Kidney tubule cell (primary cell): ENCODE results near the gene SELPLG.
"Not testable (repeated sequence)": the region's sequence is repeated elsewhere in the genome, so short reads cannot be mapped to it uniquely, and the experiment has no call there.

Source experiments
- DNase-seq: peaks from one replicate; pipeline ENCODE4 v3.0.0-alpha.2; 2018; ENCODE audit warnings: low spot score

SELPLG gene

GRCh38 chr12:108638141-108638827, 4.6 kb upstream of the SELPLG start:
- DNase-seq, result no peak

DNA sequence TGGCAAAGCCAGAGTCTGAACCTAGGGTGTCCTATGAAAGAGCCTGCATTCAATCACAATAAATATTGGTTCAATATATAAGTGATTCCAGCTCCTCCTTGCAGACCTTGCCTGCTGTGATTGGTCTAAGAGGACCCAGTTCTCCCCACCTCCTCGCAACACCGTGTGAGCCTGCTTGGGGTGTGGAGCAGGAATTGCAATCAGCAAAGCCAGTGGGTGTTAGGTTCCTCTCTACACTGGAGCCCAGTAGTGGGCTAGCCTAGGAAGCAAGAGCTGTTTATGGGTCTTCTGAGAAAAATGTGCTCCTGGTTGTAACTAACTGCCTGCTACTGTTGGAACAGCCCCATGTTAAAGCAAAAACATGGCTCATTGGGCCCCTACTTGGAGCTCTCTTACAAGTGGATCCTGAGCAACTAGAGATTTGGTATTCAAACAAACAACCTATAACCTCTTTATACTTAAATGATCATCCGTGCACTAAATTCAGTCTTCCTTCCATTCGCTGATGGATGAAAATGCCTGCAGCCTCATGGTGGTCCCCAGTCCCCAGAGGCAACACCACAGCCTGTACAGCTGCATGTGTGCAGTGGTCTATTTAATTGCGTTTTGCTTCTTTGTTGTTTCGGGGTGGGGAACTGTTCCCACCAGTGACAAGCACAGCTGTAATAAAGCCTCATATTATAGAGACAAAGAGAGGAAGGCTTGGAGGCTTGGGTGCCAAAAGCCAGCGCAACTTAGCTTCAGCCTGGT, 3.7 kb upstream of the SELPLG start:
- no peak for DNase-seq

DNA sequence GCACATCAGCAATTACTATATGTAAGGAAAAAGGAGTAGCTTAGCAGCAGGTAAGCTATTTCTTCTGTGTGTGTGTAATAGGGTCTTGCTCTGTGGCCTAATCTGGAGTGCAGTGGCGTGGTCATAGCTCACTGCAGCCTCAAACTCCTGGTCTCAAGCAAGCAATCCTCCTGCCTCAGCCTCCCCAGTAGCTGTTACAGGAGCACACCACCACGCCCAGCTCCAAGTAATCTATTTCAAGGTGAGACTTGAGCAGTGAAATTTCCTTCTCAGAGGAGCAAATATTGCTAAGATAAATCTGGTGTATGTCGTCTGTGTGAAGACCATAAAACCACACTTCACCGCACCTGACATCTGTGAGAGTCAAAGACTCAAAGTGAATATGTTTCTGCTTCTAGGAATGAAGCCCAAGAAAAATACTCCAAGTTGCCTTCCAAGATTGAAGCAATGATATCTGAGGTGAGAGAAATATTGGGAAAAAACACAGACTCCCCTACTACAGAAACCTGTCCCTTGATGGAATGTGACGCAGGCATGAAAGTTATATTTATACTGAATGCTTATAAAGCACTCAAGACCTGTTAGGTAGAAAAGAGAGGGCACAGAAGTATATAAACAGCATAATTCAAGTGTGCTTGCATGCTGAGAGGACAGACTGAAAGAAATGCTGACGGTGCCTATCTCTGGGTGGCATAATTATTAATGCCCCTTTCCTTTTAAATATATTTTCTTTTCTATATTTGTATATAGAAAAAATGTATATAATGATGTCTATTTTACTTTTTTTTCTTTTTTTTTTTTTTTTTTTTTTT, 2.5 kb upstream of the SELPLG start:
- no peak for DNase-seq

- no peak for DNase-seq
These were observed 1.7 kb upstream of the SELPLG start for GRCh38 chr12:108635201-108635996.

DNA sequence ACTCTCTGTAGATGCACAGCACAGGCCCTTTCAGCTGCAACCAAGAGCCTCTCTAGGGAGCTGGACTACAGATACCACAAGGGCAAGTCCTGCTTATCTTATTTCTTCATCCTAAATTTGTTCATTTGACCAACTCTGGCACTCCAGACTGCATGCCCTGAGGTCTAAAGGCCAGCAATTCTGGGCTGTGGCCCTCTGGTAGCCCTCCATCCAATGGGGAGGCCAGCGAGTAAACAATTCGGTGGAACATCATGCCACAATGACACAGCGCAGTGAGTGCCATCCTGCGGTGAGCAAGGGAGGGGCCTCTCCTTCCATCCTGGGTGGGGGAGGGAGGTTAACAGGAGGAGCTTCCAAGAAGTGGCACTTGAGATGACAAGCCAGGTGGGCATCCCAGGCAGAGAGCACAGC, 652 bp upstream of the SELPLG start:
- DNase-seq, result no peak

GRCh38 chr12:108633081-108633533, 587 bp downstream of the SELPLG start:
- DNase-seq, result no peak

- not testable (repeated sequence) for DNase-seq
These were observed 2.4 kb downstream of the SELPLG start for GRCh38 chr12:108631261-108631660.

- no peak for DNase-seq
These were observed 3.0 kb downstream of the SELPLG start for GRCh38 chr12:108630481-108631207.

DNA sequence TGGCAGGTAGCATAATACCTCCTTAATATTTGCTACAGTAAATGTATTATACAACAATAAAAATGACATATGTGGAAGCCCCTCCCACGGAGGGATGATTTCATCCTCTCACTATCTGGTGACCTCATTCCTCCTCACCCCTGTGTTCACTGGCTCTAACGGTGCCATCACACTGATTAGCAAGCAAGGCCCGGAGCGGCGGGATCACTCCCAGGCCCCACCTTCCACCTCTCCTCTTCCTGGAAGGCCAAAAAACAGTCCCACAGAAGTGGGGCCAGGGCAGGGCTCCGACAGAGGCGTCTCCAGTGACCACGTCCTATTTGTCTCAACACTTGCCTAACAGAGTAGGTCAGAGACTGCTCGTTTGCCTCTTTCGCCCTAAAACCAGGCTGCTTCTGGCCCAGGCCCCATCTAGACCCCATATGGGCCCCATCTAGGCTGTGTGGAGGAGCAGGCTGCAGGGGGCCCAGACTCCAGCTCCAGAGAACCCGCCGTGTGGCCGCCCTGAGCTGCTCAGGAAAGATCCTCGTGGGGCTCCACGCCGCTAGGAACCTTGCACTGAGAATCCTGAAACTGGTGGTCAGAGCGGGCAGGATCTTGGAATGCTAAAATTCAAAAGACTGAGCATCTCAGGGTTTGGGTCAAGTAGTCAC, 3.7 kb downstream of the SELPLG start:
- DNase-seq, result peak; percentile 87

GRCh38 chr12:108629151-108629550, 4.5 kb downstream of the SELPLG start:
- no peak for DNase-seq

- DNase-seq, result no peak
These were observed 6.4 kb downstream of the SELPLG start for GRCh38 chr12:108627134-108627920.

GRCh38 chr12:108625228-108625627, 8.5 kb downstream of the SELPLG start:
- DNase-seq, result no peak

- DNase-seq, result no peak
These were observed 10.1 kb downstream of the SELPLG start for GRCh38 chr12:108623577-108623976.

- no peak for DNase-seq
These were observed 10.7 kb downstream of the SELPLG start for GRCh38 chr12:108622921-108623514.

- peak; percentile 80 for DNase-seq
These were observed 11.3 kb downstream of the SELPLG start for GRCh38 chr12:108622421-108622820.

- DNase-seq, result no peak
These were observed 12.5 kb downstream of the SELPLG start for GRCh38 chr12:108621161-108621560.

DNA sequence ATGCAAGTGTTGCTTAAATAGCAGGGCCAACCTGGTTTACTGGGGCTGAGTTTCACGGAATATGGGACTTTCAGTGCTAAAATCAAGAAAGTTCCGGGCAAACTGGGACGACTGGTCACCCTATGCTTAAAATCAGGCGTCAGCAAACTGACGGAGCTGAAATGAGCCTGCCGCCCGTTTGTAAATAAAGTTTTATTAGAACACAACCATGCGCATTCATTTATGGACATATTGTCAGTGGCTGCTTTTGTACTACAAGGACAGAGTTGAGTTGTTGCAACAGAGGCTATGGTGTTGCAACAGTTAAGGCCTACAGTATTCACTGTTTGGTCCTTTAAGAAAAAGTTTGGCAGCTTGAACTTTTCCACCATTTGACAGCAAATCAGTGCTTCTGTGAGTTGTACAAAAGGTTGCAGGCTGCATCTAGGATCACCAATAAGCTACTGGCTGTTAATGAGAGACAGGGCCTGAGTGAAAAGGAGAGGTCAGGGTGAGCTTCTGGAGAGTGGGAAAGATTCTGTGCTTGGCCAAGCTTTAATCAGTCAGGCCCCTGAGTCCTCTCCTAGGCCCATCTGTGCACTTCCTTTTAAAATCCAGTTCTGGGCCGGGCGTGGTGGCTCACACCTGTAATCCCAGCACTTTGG, 13.3 kb downstream of the SELPLG start:
- DNase-seq, result no peak

DNA sequence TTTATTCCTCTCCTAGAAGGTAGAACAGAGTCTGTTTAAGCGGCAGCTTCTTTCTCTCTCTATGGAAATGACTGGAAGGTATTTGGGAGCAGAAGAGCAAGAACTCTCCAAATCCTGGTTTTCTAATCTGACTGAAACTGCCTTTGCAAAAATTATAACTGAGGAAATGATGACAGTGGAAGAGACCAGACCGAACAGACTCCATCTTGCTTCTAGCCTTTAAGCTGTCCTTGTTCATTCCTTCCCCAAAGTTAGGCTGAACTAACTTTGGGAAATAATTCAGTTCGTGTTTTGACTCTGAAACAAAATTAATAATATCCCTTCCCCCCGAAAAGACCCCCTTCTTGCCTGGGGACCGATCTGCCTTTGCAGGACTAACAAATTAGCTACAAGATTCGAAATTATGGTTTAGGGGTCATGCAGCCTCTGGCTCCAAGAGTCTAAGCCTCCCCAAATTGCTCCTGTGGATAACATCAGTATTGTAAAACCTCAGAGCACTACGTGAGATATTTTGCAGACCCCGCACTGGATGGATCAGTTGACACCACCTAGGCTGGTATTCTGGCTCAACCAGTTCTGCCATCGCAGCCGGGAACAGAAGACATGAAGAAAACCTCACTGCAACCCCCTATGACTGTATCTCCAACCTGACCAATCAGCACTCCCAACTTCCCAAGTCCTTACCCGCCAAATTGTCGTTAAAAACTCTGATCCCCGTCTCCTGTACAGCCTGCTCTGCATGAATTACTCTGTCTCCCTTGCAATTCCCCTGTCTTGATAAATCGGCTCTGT, 14.1 kb downstream of the SELPLG start:
- DNase-seq, result no peak
